GM20000 (cell line): ENCODE measurements around the gene DLX2.
"Not testable (repeated sequence)": the region's sequence is repeated elsewhere in the genome, so short reads cannot be mapped to it uniquely, and the experiment has no call there.

Source experiments
- DNase-seq: peaks from one replicate; pipeline ENCODE4 v3.0.0; 2012; ENCODE audit warnings: low spot score
- CTCF ChIP-seq: IDR thresholded peaks from 2 replicates; pipeline ENCODE4 v1.5.1; 2012; ENCODE audit warnings: mild to moderate bottlenecking, control low read depth; ENCODE audit errors: extremely low read depth, missing control alignments

The DLX2 gene

GRCh38 chr2:172073518-172073917, 29.2 kb downstream of the DLX2 start:
- TF ChIP-seq CTCF: no peak
- DNase-seq: no peak

- DNase-seq: no peak
- TF ChIP-seq CTCF: no peak
Observed at GRCh38 chr2:172072706-172073105, 30.0 kb downstream of the DLX2 start.

- TF ChIP-seq CTCF: no peak
- no peak for DNase-seq
Observed at GRCh38 chr2:172072303-172072702, 30.4 kb downstream of the DLX2 start.

- DNase-seq: no peak
- no peak for TF ChIP-seq CTCF
Observed at GRCh38 chr2:172070936-172071335, 31.8 kb downstream of the DLX2 start.

- not testable (repeated sequence) for DNase-seq
Observed at GRCh38 chr2:172067905-172068304, 34.8 kb downstream of the DLX2 start.

- no peak for TF ChIP-seq CTCF
- no peak for DNase-seq
Observed at GRCh38 chr2:172066394-172066886, 36.3 kb downstream of the DLX2 start.

- DNase-seq: no peak
Observed at GRCh38 chr2:172065111-172065510, 37.6 kb downstream of the DLX2 start.

GRCh38 chr2:172063446-172063845, 39.3 kb downstream of the DLX2 start:
- DNase-seq: no peak
- no peak for TF ChIP-seq CTCF

More at GRCh38 chr2:172065111-172065510, 37.6 kb downstream of the DLX2 start:
- TF ChIP-seq CTCF: no peak
